Right lobe of liver (tissue), 4 donors: ENCODE results near the gene HCAR3.
"Not testable (repeated sequence)": the region's sequence is repeated elsewhere in the genome, so short reads cannot be mapped to it uniquely, and the experiment has no call there.

Experiments used
- POLR2A ChIP-seq: fragments of 450-650 bp; IDR thresholded peaks from one replicate; pipeline ENCODE4 v1.6.1; 2017; ENCODE audit warnings: antibody characterized with exemption, mild to moderate bottlenecking
- TF ChIP-seq, protein P1 (sequence below), 4 donors: fragments of 200-600 bp in 3 of 4; fragments of 450-650 bp in 1 of 4; IDR thresholded peaks; one replicate each; pipeline versions ENCODE4 v1.5.1 to v1.8.0; 2016 to 2022; ENCODE audit warnings: antibody characterized with exemption in 4 of 4, mild to moderate bottlenecking in 2 of 4
- donor health status: DM: no; HTN: no; CAD: no.
- donor health status: DM: no; HTN: no; CAD: no.
- donor health status: DM: no; HTN: yes; CAD: no.

GRCh38 chr12:122680989-122681388 is 35.6 kb downstream of the HCAR3 start:
- TF ChIP-seq, protein P1, sequence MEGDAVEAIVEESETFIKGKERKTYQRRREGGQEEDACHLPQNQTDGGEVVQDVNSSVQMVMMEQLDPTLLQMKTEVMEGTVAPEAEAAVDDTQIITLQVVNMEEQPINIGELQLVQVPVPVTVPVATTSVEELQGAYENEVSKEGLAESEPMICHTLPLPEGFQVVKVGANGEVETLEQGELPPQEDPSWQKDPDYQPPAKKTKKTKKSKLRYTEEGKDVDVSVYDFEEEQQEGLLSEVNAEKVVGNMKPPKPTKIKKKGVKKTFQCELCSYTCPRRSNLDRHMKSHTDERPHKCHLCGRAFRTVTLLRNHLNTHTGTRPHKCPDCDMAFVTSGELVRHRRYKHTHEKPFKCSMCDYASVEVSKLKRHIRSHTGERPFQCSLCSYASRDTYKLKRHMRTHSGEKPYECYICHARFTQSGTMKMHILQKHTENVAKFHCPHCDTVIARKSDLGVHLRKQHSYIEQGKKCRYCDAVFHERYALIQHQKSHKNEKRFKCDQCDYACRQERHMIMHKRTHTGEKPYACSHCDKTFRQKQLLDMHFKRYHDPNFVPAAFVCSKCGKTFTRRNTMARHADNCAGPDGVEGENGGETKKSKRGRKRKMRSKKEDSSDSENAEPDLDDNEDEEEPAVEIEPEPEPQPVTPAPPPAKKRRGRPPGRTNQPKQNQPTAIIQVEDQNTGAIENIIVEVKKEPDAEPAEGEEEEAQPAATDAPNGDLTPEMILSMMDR (IDR thresholded peaks at IDR 0.05) = not testable (repeated sequence)
- not testable (repeated sequence) for TF ChIP-seq POLR2A
